HepG2 (cell line): ENCODE data around the gene PAX7. TPM values are rescaled to one million over a fixed set of nuclear protein-coding genes. Genes with fewer than 3 reads are reported as not detected.

ENCODE experiments used
- ATAC-seq: fragments of 200-7000 bp; cut with Tn5 transposase; 3 replicates; pipeline ENCODE4 v1.9.1; 2020; ENCODE audit warnings: mild to moderate bottlenecking, moderate library complexity
- BruUV-seq: library from RNA; stranded (reverse); fragments of 400-500 nt; replicated peaks from 2 replicates; lab custom pipeline; 2021; lab: Mats Ljungman, UMichigan
- CTCF ChIA-PET: fragments of 300-600 bp; formaldehyde crosslinking; extraction: SDS; loops from one replicate; lab custom pipeline; 2021; ENCODE audit warnings: low total read pairs, inconsistent platforms, low intra/inter-chr PET ratio; lab: Yijun Ruan, JAX
- POLR2A ChIA-PET: fragments of 350-600 bp; sonication (Branson Sonifier 250); formaldehyde crosslinking; loops from one replicate; lab custom pipeline; 2020; ENCODE audit warnings: antibody characterized with exemption, inconsistent platforms; lab: Yijun Ruan, JAX
- DNase-seq: peaks from one replicate; pipeline ENCODE4 v3.0.0-alpha.2; 2015; ENCODE audit warnings: low spot score
- FAIRE-seq: peaks from 3 replicates; lab custom pipeline; 2011; peaks lifted over from hg19 to GRCh38; lab: Jason Lieb, UNC
- H2AFZ ChIP-seq: one replicate; pipeline ENCODE4 v1.6.1; 2011; ENCODE audit warnings: low read length, inconsistent platforms
- H3K27ac ChIP-seq: fragments of 300-600 bp; 3 replicates; pipeline ENCODE4 v1.8.0; 2011; ENCODE audit warnings: mixed run types, mild to moderate bottlenecking, mixed read lengths, low read length, inconsistent platforms; ENCODE audit not compliant: insufficient read depth; ENCODE audit errors: extremely low read length
- H3K27me3 ChIP-seq, 2 experiments: fragments of 200-600 bp in 1 of 2; 2 replicates in 1 of 2; 3 replicates in 1 of 2; pipeline versions ENCODE4 v1.6.0 to v1.8.0; 2011; ENCODE audit warnings: low read length in 2 of 2, mild to moderate bottlenecking in 2 of 2, moderate library complexity in 2 of 2, inconsistent platforms in 1 of 2; ENCODE audit not compliant: insufficient read depth in 2 of 2, control insufficient read depth in 1 of 2
- H3K36me3 ChIP-seq, 2 experiments: fragments of 200-600 bp in 1 of 2; replicated peaks in 1 of 2; 2 replicates in 1 of 2; 3 replicates in 1 of 2; pipeline versions ENCODE4 v1.5.1 to v1.8.0; 2011; ENCODE audit warnings: low read length in 2 of 2, inconsistent platforms in 1 of 2; ENCODE audit not compliant: insufficient read depth in 2 of 2, control insufficient read depth in 1 of 2
- H3K4me1 ChIP-seq: 2 replicates; pipeline ENCODE4 v1.5.1; 2012; ENCODE audit warnings: low read length, inconsistent platforms; ENCODE audit not compliant: insufficient read depth
- H3K4me2 ChIP-seq: 2 replicates; pipeline ENCODE4 v1.6.0; 2011; ENCODE audit warnings: low read depth, low read length, inconsistent platforms
- H3K4me3 ChIP-seq, 3 experiments: fragments of 200-600 bp in 1 of 3; sonication (generic), shearing (Covaris generic) in 1 of 3; replicated peaks in 1 of 3; 2 replicates each; pipeline ENCODE4 v1.5.1; 2011 to 2016; ENCODE audit warnings: low read length in 3 of 3, inconsistent platforms in 2 of 3, low read depth in 2 of 3, mild to moderate bottlenecking in 2 of 3, control low read depth in 1 of 3, mixed read lengths in 1 of 3; ENCODE audit not compliant: insufficient read depth in 1 of 3
- H3K79me2 ChIP-seq: one replicate; pipeline ENCODE4 v1.6.1; 2011; ENCODE audit warnings: low read length, inconsistent platforms; ENCODE audit not compliant: insufficient read depth
- H3K9ac ChIP-seq: 2 replicates; pipeline ENCODE4 v1.6.0; 2011; ENCODE audit warnings: mild to moderate bottlenecking, low read depth, low read length, inconsistent platforms; ENCODE audit not compliant: insufficient read depth
- H3K9me3 ChIP-seq: 2 replicates; pipeline ENCODE4 v1.5.1; 2012; ENCODE audit warnings: mild to moderate bottlenecking, low read length
- H4K20me1 ChIP-seq: 2 replicates; pipeline ENCODE4 v1.6.0; 2011; ENCODE audit warnings: inconsistent platforms, mild to moderate bottlenecking, low read length, moderate library complexity; ENCODE audit not compliant: insufficient read depth
- BRCA1 ChIP-seq: sonication (generic); formaldehyde crosslinking; IDR thresholded peaks from 2 replicates; pipeline ENCODE4 v1.4.0; 2020; ENCODE audit warnings: missing genetic modification reagents
- CEBPG ChIP-seq: IDR thresholded peaks from 2 replicates; pipeline ENCODE4 v1.6.1; 2016
- CENPT ChIP-seq: sonication (generic); formaldehyde crosslinking; IDR thresholded peaks from 2 replicates; pipeline ENCODE4 v1.8.0; 2022; ENCODE audit warnings: low read depth, mild to moderate bottlenecking, moderate library complexity, missing genetic modification reagents
- CREB1 ChIP-seq, 2 experiments: fragments of 450-650 bp in 1 of 2; IDR thresholded peaks; 2 replicates each; pipeline ENCODE4 v1.6.1; 2016 to 2017; ENCODE audit warnings: control low read depth in 1 of 2, mild to moderate bottlenecking in 1 of 2, missing compliant biosample characterization in 1 of 2, missing genetic modification characterization in 1 of 2
- GLI4 ChIP-seq: sonication (generic); formaldehyde crosslinking; IDR thresholded peaks from 2 replicates; pipeline ENCODE4 v1.5.1; 2020; ENCODE audit warnings: missing genetic modification reagents, mild to moderate bottlenecking, moderate library complexity, borderline replicate concordance
- HMGA1 ChIP-seq: sonication (generic); formaldehyde crosslinking; conservative IDR thresholded peaks from 2 replicates; pipeline ENCODE4 v1.4.0; 2020; ENCODE audit warnings: missing genetic modification reagents
- NCOR1 ChIP-seq: fragments of 200-600 bp; sonication (generic); IDR thresholded peaks from 2 replicates; pipeline ENCODE4 v1.7.0; 2017; ENCODE audit warnings: antibody characterized with exemption, low read length, borderline replicate concordance
- NFIC ChIP-seq: IDR thresholded peaks from 2 replicates; pipeline ENCODE4 v1.6.1; 2012; ENCODE audit warnings: mild to moderate bottlenecking, low read length, inconsistent platforms
- SAFB2 ChIP-seq: sonication (generic); formaldehyde crosslinking; IDR thresholded peaks from 2 replicates; pipeline ENCODE4 v1.5.1; 2020; ENCODE audit warnings: missing genetic modification reagents, low read depth, mild to moderate bottlenecking, borderline replicate concordance
- SRF ChIP-seq: IDR thresholded peaks from 2 replicates; pipeline ENCODE4 v1.6.1; 2011; ENCODE audit warnings: mild to moderate bottlenecking, low read depth, low read length, moderate library complexity
- THYN1 ChIP-seq: sonication (generic); formaldehyde crosslinking; IDR thresholded peaks from 2 replicates; pipeline ENCODE4 v1.8.1; 2023; ENCODE audit warnings: low read depth, mild to moderate bottlenecking, moderate library complexity, missing genetic modification reagents, borderline replicate concordance
- ZBTB20 ChIP-seq: sonication (generic); formaldehyde crosslinking; IDR thresholded peaks from 2 replicates; pipeline ENCODE4 v1.8.1; 2023; ENCODE audit warnings: missing genetic modification reagents, low read depth, mild to moderate bottlenecking, borderline replicate concordance
- ZNF550 ChIP-seq: sonication (generic); formaldehyde crosslinking; IDR thresholded peaks from 2 replicates; pipeline ENCODE4 v1.4.0; 2020; ENCODE audit warnings: mild to moderate bottlenecking, missing genetic modification reagents, borderline replicate concordance
- ZNF557 ChIP-seq: sonication (generic); formaldehyde crosslinking; IDR thresholded peaks from 2 replicates; pipeline ENCODE4 v1.4.0; 2020; ENCODE audit warnings: missing genetic modification reagents
- WGBS: methylation state at CpG from one replicate; pipeline ENCODE4 v1.1.6; 2017; ENCODE audit warnings: low lambda C conversion rate; 5-methylcytosine and 5-hydroxymethylcytosine counted together
- in situ Hi-C: cut with HindIII; loops from 2 replicates; pipeline ENCODE4 v1.10.0; 2017; ENCODE audit warnings: low pct_unique_long_range_greater_than_20kb; ENCODE audit not compliant: extremely low pct_ligation_motif_present
- intact Hi-C: fragments of 100-400 bp; cut with micrococcal nuclease; formaldehyde crosslinking; loops from one replicate; pipeline ENCODE4 v1.10.0; 2022; ENCODE audit not compliant: unreplicated experiment
- polyA plus RNA-seq, 8 experiments: library from polyadenylated mRNA; depleted of rRNA in 3 of 8; stranded (reverse) in 7 of 8; unstranded in 1 of 8; fragments of >200 nt; fragmentation: Illumina TruSeq in 4 of 8; extraction: Trizol in 4 of 8; gene quantifications; 2 replicates each; pipeline versions ENCODE4 v1.2.1 to v1.2.3, GENCODE V29; 2011 to 2016; ENCODE audit warnings: low read depth in 4 of 8, missing spikeins in 1 of 8, mixed read lengths in 1 of 8; ENCODE audit not compliant: insufficient read depth in 1 of 8
- total RNA-seq, 5 experiments: library from RNA; depleted of rRNA; stranded (reverse); fragments of >200 nt; fragmentation: Illumina TruSeq; extraction: Trizol; gene quantifications; 2 replicates each; pipeline ENCODE4 v1.2.3, GENCODE V29; 2016; ENCODE audit warnings: low read depth in 1 of 5
- TF ChIP-seq, protein P1 (sequence below): IDR thresholded peaks from 2 replicates; pipeline ENCODE4 v1.6.1; 2012; ENCODE audit warnings: low read depth, low read length, improper control_type of control experiment
- TF ChIP-seq, protein P2 (sequence below): sonication (generic); formaldehyde crosslinking; IDR thresholded peaks from 2 replicates; pipeline ENCODE4 v1.5.0; 2020; ENCODE audit warnings: mild to moderate bottlenecking, missing genetic modification reagents
- TF ChIP-seq, protein P3 (sequence below): sonication (generic); formaldehyde crosslinking; IDR thresholded peaks from 2 replicates; pipeline ENCODE4 v1.4.0; 2020; ENCODE audit warnings: missing genetic modification reagents; ENCODE audit errors: not compliant biosample characterization
- TF ChIP-seq, protein P4 (sequence below): IDR thresholded peaks from 2 replicates; pipeline ENCODE4 v1.6.1; 2016; ENCODE audit warnings: missing genetic modification reagents, missing compliant biosample characterization

PAX7 gene
- total and polyA plus RNA-seq, 2 of the 13 experiments (the other 11 are each of a cell fraction or from before 2014, with no cell fraction given), result not detected

DNA sequence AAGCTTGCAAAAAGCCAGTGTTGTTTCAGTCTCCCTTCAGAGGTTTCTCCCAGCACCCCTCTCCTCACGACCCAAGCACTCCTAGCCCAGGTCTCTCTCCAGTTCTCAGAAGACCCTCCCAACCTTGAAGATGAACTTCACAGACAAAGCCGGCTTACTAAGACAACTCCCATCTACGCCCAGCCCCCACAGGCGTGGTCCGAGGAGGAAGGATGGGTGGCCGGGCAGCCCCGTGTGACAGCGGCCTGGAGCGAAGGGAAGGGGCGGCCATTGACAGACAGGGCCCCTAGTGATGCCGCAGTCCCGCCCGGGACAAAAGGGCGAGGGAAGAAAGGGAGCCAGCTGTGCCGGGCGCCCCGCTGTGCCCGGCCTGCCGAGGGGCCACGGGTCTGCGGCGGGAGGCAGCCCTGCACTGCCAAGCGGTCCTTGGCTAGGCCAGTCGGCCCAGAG is 6.9 kb downstream of the PAX7 start (continued):
- TF ChIP-seq, protein P1, sequence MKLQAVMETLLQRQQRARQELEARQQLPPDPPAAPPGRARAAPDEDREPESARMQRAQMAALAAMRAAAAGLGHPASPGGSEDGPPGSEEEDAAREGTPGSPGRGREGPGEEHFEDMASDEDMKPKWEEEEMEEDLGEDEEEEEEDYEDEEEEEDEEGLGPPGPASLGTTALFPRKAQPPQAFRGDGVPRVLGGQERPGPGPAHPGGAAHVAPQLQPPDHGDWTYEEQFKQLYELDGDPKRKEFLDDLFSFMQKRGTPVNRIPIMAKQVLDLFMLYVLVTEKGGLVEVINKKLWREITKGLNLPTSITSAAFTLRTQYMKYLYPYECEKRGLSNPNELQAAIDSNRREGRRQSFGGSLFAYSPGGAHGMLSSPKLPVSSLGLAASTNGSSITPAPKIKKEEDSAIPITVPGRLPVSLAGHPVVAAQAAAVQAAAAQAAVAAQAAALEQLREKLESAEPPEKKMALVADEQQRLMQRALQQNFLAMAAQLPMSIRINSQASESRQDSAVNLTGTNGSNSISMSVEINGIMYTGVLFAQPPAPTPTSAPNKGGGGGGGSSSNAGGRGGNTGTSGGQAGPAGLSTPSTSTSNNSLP, result no peak
- TF ChIP-seq ZNF550, result no peak
- TF ChIP-seq HMGA1 (CRISPR knock-in tag), result no peak
- no peak for TF ChIP-seq GLI4
- TF ChIP-seq SAFB2 (CRISPR knock-in tag), result no peak
- no peak for TF ChIP-seq CENPT (CRISPR knock-in tag)
- TF ChIP-seq NCOR1, result no peak
- TF ChIP-seq SRF, result no peak
- TF ChIP-seq, all 625 proteins: peak for 0

DNA sequence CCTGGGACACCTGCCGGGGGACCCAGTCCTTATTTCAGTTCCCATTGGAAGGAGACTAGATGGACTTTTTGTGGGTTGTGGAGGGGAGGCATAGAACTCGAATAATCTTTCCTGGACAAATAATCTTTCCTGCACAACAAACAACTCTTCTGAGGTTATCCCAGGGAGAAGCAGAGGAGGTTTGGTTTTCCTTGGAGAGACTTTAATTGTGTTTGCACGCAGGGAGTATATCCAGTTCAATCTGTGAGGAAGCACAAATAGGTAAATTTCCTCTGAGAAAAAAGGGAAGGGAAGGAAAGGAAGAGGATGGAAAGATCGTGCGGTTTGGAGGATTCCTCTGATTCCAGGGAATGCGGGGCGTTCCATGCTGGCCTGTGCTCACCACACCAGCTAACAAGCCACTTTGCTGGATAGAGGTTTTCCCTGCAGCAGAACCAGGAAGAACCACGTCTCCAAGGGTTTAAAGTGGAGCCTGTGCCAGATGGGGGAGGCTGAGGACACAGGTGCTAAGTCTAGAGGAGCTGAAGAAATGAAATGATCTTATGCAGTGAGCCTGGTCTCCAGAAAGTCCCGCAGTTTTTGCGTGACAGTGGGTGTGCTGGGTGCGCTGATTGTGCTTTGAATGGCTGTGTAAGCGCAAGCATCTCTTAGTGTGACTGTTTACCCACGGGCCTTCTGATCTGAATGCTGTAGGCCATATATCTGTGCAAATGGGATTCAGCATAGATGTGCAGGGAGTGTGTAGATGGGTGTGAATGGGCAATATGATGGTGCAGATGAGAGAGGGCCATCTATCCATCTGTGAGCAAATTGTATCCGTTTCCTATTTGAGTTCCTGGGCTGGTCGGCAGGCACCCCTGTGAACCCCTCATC is 7.6 kb downstream of the PAX7 start:
- in situ Hi-C loops (no loop called here), intact Hi-C loops (no loop called here)
- ChIA-PET POLR2A (no interaction called here), CTCF (no interaction called here)
- WGBS, result 8% methylated on average over 13 of the region's 15 CpGs
- Histone ChIP-seq H3K4me1 (peaks cover 11% of the 10 kb centered on the region), H3K9me3 (no peaks in the 10 kb centered on the region), H3K4me3 (no peak overlapping the region), H3K36me3 (no peaks in the 10 kb centered on the region), H3K9ac (no peak overlapping the region), H2AFZ (no peak overlapping the region), H3K4me2 (no peak overlapping the region), H3K27me3 (peaks cover 22 to 95% of the 10 kb centered on the region in 2 experiments), H4K20me1 (peaks cover 6% of the 10 kb centered on the region; the same call in 1 of the 2 replicates), H3K27ac (no peak overlapping the region), H3K79me2 (no peaks in the 10 kb centered on the region)
- BruUV-seq, result no TSS peak
- FAIRE-seq, result no peak
- no peak for ATAC-seq
- DNase-seq, result no peak
- TF ChIP-seq CEBPG (CRISPR knock-in tag) (no peak), NFIC (no peak), BRCA1 (CRISPR knock-in tag) (no peak), ZNF557 (CRISPR knock-in tag) (no peak), THYN1 (CRISPR knock-in tag) (no peak), CREB1 (IDR thresholded peaks at IDR 0.05) (no peak), CREB1 (CRISPR knock-in tag; IDR thresholded peaks at IDR 0.05) (no peak), ZBTB20 (no peak)
- TF ChIP-seq, protein P2, sequence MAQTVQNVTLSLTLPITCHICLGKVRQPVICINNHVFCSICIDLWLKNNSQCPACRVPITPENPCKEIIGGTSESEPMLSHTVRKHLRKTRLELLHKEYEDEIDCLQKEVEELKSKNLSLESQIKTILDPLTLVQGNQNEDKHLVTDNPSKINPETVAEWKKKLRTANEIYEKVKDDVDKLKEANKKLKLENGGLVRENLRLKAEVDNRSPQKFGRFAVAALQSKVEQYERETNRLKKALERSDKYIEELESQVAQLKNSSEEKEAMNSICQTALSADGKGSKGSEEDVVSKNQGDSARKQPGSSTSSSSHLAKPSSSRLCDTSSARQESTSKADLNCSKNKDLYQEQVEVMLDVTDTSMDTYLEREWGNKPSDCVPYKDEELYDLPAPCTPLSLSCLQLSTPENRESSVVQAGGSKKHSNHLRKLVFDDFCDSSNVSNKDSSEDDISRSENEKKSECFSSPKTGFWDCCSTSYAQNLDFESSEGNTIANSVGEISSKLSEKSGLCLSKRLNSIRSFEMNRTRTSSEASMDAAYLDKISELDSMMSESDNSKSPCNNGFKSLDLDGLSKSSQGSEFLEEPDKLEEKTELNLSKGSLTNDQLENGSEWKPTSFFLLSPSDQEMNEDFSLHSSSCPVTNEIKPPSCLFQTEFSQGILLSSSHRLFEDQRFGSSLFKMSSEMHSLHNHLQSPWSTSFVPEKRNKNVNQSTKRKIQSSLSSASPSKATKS (CRISPR knock-in tag), result no peak
- TF ChIP-seq, protein P3, sequence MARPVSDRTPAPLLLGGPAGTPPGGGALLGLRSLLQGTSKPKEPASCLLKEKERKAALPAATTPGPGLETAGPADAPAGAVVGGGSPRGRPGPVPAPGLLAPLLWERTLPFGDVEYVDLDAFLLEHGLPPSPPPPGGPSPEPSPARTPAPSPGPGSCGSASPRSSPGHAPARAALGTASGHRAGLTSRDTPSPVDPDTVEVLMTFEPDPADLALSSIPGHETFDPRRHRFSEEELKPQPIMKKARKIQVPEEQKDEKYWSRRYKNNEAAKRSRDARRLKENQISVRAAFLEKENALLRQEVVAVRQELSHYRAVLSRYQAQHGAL (CRISPR knock-in tag), result no peak
- TF ChIP-seq, protein P4, sequence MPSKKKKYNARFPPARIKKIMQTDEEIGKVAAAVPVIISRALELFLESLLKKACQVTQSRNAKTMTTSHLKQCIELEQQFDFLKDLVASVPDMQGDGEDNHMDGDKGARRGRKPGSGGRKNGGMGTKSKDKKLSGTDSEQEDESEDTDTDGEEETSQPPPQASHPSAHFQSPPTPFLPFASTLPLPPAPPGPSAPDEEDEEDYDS (CRISPR knock-in tag), result no peak
